ENCODE measurements around the gene FAM229B. TPM values are rescaled to one million over a fixed set of nuclear protein-coding genes. Genes with fewer than 3 reads are reported as not detected.
"Not testable (repeated sequence)": the region's sequence is repeated elsewhere in the genome, so short reads cannot be mapped to it uniquely, and the experiment has no call there.

Gene FAM229B
- total RNA-seq, 1 donor from 2014 or later = 32.2 TPM

DNA sequence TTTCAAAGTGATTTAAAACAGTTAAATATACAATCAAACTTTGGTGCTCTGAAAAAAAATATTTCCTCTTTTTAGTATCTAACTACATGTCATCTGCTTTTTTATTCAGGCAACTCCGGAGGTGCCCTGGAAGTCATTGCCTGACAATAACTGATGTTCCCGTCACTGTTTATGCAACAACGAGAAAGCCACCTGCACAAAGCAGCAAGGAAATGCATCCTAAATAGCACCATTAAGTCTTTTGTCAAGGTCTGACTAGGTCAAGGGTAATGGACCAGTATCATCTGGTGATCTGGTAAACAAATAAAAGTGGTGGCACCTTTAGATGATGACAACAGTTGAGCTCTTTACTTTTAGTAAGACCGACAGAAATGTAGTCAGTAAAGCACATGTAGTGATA, 13.2 kb downstream of the FAM229B start:
- DNase-seq (ENCODE audit: low spot score) = no peak
- Mint-ChIP-seq H3K27ac (no peak overlapping the region), H3K36me3 (peaks cover 23% of the 10 kb centered on the region), H3K27me3 (ENCODE audit: insufficient read depth, low read depth) (no peaks in the 10 kb centered on the region), H3K9me3 (peaks cover 7% of the 10 kb centered on the region), H3K4me3 (no peak overlapping the region), H3K4me1 (no peaks in the 10 kb centered on the region)
- Histone ChIP-seq H3K4me3 (no peak overlapping the region), H3K27ac (no peak overlapping the region), H3K4me2 (no peak overlapping the region), H3F3A (ENCODE audit: low read depth) (no peaks in the 10 kb centered on the region), H3K27me3 (no peaks in the 10 kb centered on the region), H4K20me1 (ENCODE audit: low read depth) (no peaks in the 10 kb centered on the region), H3K9me3 (ENCODE audit: low read depth) (no peaks in the 10 kb centered on the region), H3K36me3 (no peaks in the 10 kb centered on the region), H3K4me1 (no peaks in the 10 kb centered on the region), H3K79me2 (ENCODE audit: low read depth) (no peaks in the 10 kb centered on the region), H2AFZ (replicated peaks) (no peak overlapping the region), H3K9ac (no peak overlapping the region)
- TF ChIP-seq, protein P1, sequence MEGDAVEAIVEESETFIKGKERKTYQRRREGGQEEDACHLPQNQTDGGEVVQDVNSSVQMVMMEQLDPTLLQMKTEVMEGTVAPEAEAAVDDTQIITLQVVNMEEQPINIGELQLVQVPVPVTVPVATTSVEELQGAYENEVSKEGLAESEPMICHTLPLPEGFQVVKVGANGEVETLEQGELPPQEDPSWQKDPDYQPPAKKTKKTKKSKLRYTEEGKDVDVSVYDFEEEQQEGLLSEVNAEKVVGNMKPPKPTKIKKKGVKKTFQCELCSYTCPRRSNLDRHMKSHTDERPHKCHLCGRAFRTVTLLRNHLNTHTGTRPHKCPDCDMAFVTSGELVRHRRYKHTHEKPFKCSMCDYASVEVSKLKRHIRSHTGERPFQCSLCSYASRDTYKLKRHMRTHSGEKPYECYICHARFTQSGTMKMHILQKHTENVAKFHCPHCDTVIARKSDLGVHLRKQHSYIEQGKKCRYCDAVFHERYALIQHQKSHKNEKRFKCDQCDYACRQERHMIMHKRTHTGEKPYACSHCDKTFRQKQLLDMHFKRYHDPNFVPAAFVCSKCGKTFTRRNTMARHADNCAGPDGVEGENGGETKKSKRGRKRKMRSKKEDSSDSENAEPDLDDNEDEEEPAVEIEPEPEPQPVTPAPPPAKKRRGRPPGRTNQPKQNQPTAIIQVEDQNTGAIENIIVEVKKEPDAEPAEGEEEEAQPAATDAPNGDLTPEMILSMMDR (IDR thresholded peaks at IDR 0.05) = no peak
- no peak for TF ChIP-seq EZH2phosphoT487 (IDR thresholded peaks at IDR 0.05)
- TF ChIP-seq EZH2 (IDR thresholded peaks at IDR 0.05) = no peak

DNA sequence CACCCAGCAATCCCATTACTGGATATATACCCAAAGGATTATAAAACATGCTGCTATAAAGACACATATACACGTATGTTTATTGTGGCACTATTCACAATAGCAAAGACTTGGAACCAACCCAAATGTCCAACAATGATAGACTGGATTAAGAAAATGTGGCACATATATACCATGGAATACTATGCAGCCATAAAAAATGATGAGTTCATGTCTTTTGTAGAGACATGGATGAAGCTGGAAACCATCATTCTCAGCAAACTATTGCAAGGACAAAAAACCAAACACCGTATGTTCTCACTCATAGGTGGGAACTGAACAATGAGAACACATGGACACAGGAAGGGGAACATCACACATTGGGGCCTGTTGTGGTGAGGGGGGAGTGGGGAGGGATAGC, 18.6 kb downstream of the FAM229B start:
- H3K4me3 Mint-ChIP-seq; H3K4me3 ChIP-seq; H3K79me2 ChIP-seq (ENCODE audit: low read depth); H3K9ac ChIP-seq; H3K27me3 Mint-ChIP-seq (ENCODE audit: insufficient read depth, low read depth); H3K4me1 ChIP-seq; H4K20me1 ChIP-seq (ENCODE audit: low read depth); H3K4me2 ChIP-seq; DNase-seq (ENCODE audit: low spot score); H3K36me3 ChIP-seq; H2AFZ ChIP-seq (replicated peaks); H3F3A ChIP-seq (ENCODE audit: low read depth); H3K27ac ChIP-seq; H3K27ac Mint-ChIP-seq; H3K9me3 ChIP-seq (ENCODE audit: low read depth); H3K9me3 Mint-ChIP-seq; H3K27me3 ChIP-seq: not testable (repeated sequence)
- Mint-ChIP-seq H3K4me1 (peaks cover 10% of the 10 kb centered on the region), H3K36me3 (peaks cover 11% of the 10 kb centered on the region)

DNA sequence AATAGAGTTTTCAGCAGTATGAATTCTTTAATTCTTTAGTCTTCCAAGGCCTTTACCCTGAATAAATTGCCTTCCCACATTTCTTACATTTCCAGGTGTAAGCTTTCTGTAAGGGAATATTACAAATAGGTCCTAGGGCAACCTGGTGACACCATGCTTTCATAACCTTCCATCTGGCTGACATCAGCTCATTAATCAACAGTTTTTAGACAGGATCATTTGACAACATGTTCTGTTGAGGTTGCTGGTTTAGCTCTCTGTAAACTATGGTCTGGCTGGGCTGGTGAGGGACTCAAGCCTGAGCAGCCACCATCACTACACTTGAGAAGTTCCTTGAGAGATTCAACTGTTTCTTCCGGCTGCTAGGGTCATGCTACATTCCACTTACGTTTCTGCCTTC, 19.2 kb downstream of the FAM229B start:
- H3K36me3 ChIP-seq = no peaks in the 10 kb centered on the region
- H2AFZ ChIP-seq (replicated peaks) = no peak overlapping the region
- peaks cover 5% of the 10 kb centered on the region for H3F3A ChIP-seq (ENCODE audit: low read depth)
- TF ChIP-seq, protein P1 (IDR thresholded peaks at IDR 0.05) = no peak
- TF ChIP-seq EZH2phosphoT487 (IDR thresholded peaks at IDR 0.05) (no peak), EZH2 (IDR thresholded peaks at IDR 0.05) (no peak)
- peaks cover 10% of the 10 kb centered on the region for H3K4me1 ChIP-seq
- H3K4me3 ChIP-seq = no peak overlapping the region
- H3K27ac ChIP-seq = no peak overlapping the region
- no peak for DNase-seq (ENCODE audit: low spot score)
- no peak overlapping the region for H3K9ac ChIP-seq
- Mint-ChIP-seq H3K4me3 (no peak overlapping the region), H3K27me3 (ENCODE audit: insufficient read depth, low read depth) (no peaks in the 10 kb centered on the region), H3K36me3 (peaks cover 10% of the 10 kb centered on the region), H3K27ac (no peak overlapping the region), H3K9me3 (peaks cover 7% of the 10 kb centered on the region), H3K4me1 (peaks cover 11% of the 10 kb centered on the region)
- H3K27me3 ChIP-seq = no peaks in the 10 kb centered on the region
- no peaks in the 10 kb centered on the region for H3K9me3 ChIP-seq (ENCODE audit: low read depth)
- no peaks in the 10 kb centered on the region for H3K79me2 ChIP-seq (ENCODE audit: low read depth)
- no peak overlapping the region for H3K4me2 ChIP-seq
- no peaks in the 10 kb centered on the region for H4K20me1 ChIP-seq (ENCODE audit: low read depth)

DNA sequence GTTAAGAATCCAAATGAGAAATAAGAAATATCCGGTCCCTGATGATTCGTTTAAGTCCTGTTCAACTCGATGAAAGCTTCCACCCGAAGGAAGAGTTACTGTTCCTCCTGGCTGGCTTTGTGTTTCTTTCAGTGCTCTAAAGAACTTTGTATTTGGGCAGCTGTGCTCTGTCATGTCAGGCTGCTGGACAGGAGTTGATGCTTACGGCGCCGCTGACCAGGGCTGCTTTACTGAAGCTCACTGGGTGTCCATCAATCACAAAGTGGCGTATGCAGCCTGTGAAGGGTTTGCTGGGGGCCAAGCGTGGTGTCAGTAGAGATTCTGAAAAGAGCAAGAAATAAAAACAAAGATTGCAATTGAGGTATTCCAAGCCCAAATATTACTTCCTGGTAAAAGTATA, 21.9 kb downstream of the FAM229B start:
- peak; percentile 62 for DNase-seq (ENCODE audit: low spot score)

More for the DNA sequence above, 21.9 kb downstream of the FAM229B start:
- Mint-ChIP-seq H3K4me1 (peaks cover 17% of the 10 kb centered on the region), H3K4me3 (no peak overlapping the region), H3K27me3 (ENCODE audit: insufficient read depth, low read depth) (no peaks in the 10 kb centered on the region), H3K9me3 (peaks cover 7% of the 10 kb centered on the region), H3K27ac (peak overlapping the region; percentile 52), H3K36me3 (no peaks in the 10 kb centered on the region)
- H3K79me2 ChIP-seq (ENCODE audit: low read depth) = no peaks in the 10 kb centered on the region
- H3K27me3 ChIP-seq = no peaks in the 10 kb centered on the region
- H2AFZ ChIP-seq (replicated peaks) = peak overlapping the region; percentile 69
- H3K4me3 ChIP-seq = no peak overlapping the region
- H3K9me3 ChIP-seq (ENCODE audit: low read depth) = no peaks in the 10 kb centered on the region
- H3K27ac ChIP-seq = no peak overlapping the region
- H3F3A ChIP-seq (ENCODE audit: low read depth) = peaks cover 5% of the 10 kb centered on the region
- H3K4me2 ChIP-seq = peak overlapping the region; percentile 34
- H3K4me1 ChIP-seq = peaks cover 10% of the 10 kb centered on the region
- H3K36me3 ChIP-seq = no peaks in the 10 kb centered on the region
- H3K9ac ChIP-seq = no peak overlapping the region
- no peaks in the 10 kb centered on the region for H4K20me1 ChIP-seq (ENCODE audit: low read depth)
- TF ChIP-seq EZH2 (IDR thresholded peaks at IDR 0.05) (no peak), EZH2phosphoT487 (IDR thresholded peaks at IDR 0.05) (no peak)
- TF ChIP-seq, protein P1 (IDR thresholded peaks at IDR 0.05) = no peak

Measured in neural progenitor cell (in vitro differentiated cells).